GM12874 (cell line): ENCODE data around the gene TRMT61A.

ENCODE experiments used
- TF ChIP-seq, protein P1 (sequence below): IDR thresholded peaks from 2 replicates; pipeline ENCODE4 v1.5.1; 2011; ENCODE audit warnings: low read depth, mild to moderate bottlenecking, control low read depth, low read length, moderate library complexity; ENCODE audit not compliant: insufficient read depth

TRMT61A gene

DNA sequence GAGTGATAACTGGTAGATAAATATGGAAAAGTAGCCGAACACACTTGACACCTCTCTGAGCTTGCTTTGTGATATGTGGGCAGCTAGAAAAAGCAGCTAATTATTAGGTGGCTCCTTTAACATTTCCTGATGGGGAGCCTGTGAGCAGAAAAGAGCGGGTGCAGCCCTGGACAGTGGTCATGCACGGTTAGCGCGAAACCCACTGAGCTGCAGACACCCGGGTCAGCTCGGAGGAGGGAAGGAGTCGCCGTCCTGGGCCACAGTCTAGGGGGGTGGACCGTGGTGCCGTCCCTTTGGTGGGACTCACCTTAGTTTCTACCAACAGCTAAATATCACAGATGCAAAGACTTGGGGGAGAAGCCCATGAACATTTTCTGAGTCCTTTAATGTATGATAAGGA lies 40.4 kb downstream of the TRMT61A start:
- TF ChIP-seq, protein P1, sequence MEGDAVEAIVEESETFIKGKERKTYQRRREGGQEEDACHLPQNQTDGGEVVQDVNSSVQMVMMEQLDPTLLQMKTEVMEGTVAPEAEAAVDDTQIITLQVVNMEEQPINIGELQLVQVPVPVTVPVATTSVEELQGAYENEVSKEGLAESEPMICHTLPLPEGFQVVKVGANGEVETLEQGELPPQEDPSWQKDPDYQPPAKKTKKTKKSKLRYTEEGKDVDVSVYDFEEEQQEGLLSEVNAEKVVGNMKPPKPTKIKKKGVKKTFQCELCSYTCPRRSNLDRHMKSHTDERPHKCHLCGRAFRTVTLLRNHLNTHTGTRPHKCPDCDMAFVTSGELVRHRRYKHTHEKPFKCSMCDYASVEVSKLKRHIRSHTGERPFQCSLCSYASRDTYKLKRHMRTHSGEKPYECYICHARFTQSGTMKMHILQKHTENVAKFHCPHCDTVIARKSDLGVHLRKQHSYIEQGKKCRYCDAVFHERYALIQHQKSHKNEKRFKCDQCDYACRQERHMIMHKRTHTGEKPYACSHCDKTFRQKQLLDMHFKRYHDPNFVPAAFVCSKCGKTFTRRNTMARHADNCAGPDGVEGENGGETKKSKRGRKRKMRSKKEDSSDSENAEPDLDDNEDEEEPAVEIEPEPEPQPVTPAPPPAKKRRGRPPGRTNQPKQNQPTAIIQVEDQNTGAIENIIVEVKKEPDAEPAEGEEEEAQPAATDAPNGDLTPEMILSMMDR: no peak

DNA sequence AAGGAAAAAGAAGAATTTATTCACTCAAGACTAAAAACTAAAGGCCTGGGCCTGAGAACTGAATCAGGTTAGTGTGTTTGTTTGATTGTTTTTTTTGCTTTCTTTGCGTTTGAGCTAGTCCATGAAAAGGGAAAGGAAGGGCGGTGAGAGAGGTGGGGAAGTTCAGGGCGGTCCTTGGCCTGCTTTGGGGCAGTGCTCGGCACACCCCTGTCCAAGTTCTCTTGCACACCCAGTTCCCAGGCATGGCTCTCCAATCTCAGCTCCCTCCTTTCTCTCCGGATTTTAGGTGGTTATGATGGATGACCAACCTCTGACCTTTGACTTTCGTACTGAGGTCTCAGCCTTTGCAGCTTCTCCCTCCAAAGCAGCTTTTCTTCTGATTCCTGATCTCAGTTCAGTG lies 45.1 kb downstream of the TRMT61A start:
- TF ChIP-seq, protein P1: no peak

DNA sequence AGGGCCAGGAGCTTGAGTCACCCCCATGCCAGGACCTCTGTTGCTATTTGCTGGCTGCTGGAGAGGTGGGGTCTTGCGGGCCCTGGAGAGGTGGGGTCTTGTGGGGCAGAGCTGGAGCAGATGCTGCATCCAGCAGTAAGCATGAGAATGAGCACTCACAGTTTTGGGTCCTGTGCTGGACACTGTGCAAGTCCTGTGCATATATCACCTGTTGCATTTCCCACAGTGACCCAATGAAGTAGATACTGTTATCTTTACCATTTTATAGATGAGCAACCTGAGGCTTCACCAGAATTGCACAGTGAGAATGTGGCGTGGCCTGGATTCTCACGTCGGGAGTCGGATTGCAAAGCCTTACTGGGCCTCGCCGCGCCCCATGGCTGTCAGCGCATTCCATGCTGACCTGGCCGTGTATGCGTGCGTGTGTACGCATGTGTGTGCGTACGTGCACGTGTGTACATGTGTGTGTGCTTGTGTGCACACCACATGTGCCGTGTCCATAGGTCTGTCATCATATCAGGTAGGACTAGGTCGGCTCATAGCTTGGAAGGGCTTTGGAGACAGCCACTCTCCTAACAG lies 45.8 kb downstream of the TRMT61A start:
- TF ChIP-seq, protein P1: no peak

DNA sequence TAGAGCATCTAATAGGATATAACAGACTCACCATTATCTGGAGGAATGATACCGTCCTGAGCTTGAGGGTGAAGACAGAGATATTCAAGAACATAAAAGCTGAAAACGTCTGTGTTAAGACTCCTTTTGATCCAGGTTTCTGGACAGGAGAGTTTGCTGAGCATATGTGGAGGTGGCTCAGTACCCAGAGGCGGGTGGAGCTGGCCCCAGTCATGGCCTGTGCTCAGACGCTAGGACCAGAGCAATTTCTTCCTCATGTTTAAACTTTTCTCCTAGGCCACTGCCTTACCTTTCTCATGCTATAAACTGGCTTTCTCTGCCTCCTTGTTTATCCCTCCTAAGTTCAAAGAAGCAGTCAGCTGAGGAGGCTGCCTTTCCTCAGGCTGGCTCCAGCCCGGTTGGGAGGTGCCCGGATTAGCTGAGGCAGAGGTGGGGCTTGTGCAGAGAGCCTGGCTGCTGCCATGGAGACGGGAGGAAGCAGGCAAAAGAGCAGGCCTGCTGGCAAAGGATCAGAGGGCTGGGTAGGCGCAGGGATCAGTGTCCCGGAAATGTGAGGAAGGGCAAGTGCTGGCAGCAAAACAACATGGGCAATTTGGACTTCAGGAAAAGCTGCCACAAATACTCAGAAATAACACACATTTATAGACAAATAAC lies 47.5 kb downstream of the TRMT61A start:
- TF ChIP-seq, protein P1: no peak

DNA sequence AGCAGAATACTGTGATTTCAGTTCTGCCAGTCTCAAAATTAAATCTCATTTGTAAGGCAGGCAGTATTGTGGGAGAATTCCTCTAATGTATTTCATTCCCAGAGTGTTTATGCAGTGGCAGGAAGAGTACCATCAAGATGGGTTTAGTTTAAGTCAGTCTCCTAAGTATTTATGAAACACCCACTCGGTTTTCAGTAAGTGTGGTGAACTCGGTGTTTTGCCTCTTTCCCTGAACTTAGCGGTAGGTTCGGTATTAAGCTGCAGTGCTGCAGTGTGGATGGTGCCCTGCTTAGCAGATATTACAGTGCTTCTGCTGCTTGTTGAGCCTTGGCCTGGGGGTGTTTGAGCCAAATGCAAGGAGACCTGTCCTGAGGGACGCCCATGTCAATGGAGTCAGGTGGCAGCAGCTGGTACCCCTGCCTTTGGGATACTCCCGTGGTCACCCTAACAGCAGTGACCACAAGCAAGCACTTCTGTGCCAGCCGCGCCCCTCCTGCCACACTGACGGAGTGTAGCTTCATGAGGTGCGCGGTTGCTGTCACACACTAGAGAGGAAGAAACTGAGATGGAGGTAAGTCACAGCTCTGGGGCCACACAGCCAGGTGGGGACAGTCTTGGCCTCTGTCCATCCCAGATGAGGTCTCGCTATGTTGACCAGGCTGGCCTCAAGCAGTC lies 49.5 kb downstream of the TRMT61A start:
- TF ChIP-seq, protein P1: no peak

DNA sequence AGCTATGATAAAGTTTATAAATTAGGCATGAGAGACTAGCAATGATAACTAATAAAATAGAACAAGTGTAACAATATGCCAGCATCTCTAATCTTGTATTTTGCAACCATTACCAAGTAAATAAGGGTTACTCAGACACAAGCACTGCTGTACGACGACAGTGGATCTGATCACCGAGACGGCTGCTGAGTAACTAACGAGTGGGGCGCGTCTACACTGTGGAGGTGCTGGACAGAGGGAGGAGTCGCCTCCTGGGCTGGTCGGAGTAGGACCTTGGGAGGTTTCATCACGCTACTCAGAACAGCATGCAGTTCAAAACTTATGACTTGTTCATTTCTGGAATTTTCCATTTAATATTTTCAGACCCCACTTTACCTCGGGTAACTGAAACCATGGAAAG lies 52.2 kb downstream of the TRMT61A start:
- TF ChIP-seq, protein P1: no peak

DNA sequence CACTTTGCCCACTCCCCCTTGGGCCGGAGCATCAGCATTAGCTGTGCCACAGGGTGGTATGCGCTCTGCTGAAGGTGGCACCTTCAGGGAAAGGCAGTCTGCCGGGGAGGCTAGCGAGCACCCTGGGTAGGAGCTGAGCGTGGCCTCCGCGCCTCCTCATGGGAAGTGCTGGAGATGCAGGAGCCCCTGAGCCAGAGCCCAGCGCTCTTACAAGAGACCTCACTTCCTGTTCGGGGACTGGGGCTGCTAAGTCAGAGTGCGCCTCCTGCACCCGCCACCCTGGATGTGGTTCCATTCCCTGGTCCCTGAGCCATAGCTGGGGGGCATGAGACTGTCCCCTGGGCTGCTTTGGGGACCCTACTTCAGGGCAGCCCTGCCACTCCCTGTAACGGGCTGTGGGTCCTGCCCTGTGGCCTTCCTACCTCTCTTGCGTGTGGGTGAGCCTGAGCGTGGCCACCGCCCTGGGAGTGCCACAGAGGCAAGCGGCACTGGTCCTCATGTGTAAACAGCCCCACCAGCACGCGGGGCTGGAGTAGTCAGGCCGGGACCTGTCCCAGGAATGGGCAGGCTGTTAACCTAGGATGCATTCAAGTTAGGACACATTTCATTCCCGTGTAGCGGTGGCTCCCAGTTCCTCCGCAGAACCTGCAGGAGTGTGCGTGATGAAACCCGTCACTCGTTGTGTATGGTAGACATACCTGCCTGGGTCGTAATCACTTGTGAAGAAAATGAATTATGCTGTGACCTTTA lies 53.1 kb downstream of the TRMT61A start:
- TF ChIP-seq, protein P1: no peak
